Measurements from ENCODE around the gene SLC30A5. TPM values are rescaled to one million over a fixed set of nuclear protein-coding genes. Genes with fewer than 3 reads are reported as not detected.
A peak's percentile ranks its signal among the peaks of the same experiment; 100 is the strongest.
"Not testable (repeated sequence)": the region's sequence is repeated elsewhere in the genome, so short reads cannot be mapped to it uniquely, and the experiment has no call there.

Gene SLC30A5
- total RNA-seq, result 46.4 TPM

GRCh38 chr5:69093771-69094482 lies at the start of gene SLC30A5:
TSS of gene SLC30A5 (plus strand) at chr5:69094014. CDS start at chr5:69094256, 242 bp downstream.
- DNase-seq, result peak; percentile 100

- DNase-seq, result not testable (repeated sequence)
These were observed 48.6 kb upstream of the SLC30A5 start for GRCh38 chr5:69045213-69045612.

- DNase-seq, result no peak
These were observed 47.3 kb upstream of the SLC30A5 start for GRCh38 chr5:69046375-69046957.

- DNase-seq, result peak; percentile 13
These were observed 45.6 kb upstream of the SLC30A5 start for GRCh38 chr5:69048230-69048629.

GRCh38 chr5:69049151-69049550 lies 44.7 kb upstream of the SLC30A5 start:
- no peak for DNase-seq

- DNase-seq, result no peak
These were observed 44.0 kb upstream of the SLC30A5 start for GRCh38 chr5:69049796-69050195.

- no peak for DNase-seq
These were observed 43.6 kb upstream of the SLC30A5 start for GRCh38 chr5:69050214-69050613.

- DNase-seq, result no peak
These were observed 41.6 kb upstream of the SLC30A5 start for GRCh38 chr5:69052181-69052580.

- DNase-seq, result no peak
These were observed 18.9 kb upstream of the SLC30A5 start for GRCh38 chr5:69074664-69075521.

- DNase-seq, result no peak
These were observed 18.2 kb upstream of the SLC30A5 start for GRCh38 chr5:69075522-69076179.

GRCh38 chr5:69078921-69079540 lies 14.8 kb upstream of the SLC30A5 start:
- no peak for DNase-seq

- no peak for DNase-seq
These were observed 14.3 kb upstream of the SLC30A5 start for GRCh38 chr5:69079556-69079955.

- DNase-seq, result no peak
These were observed 10.4 kb upstream of the SLC30A5 start for GRCh38 chr5:69083412-69083811.

- no peak for DNase-seq
These were observed 9.6 kb upstream of the SLC30A5 start for GRCh38 chr5:69084195-69084594.

- no peak for DNase-seq
These were observed 8.9 kb upstream of the SLC30A5 start for GRCh38 chr5:69084903-69085302.

- peak; percentile 4 for DNase-seq
These were observed 7.6 kb upstream of the SLC30A5 start for GRCh38 chr5:69086206-69086605.

GRCh38 chr5:69088006-69088405 lies 5.8 kb upstream of the SLC30A5 start:
- not testable (repeated sequence) for DNase-seq

GRCh38 chr5:69090158-69090557 lies 3.7 kb upstream of the SLC30A5 start:
- no peak for DNase-seq

GRCh38 chr5:69091771-69092170 lies 2.0 kb upstream of the SLC30A5 start:
- DNase-seq, result no peak

- peak; percentile 2 for DNase-seq
These were observed 845 bp upstream of the SLC30A5 start for GRCh38 chr5:69092969-69093368.

GRCh38 chr5:69099302-69099701 lies 5.5 kb downstream of the SLC30A5 start:
- no peak for DNase-seq

- no peak for DNase-seq
These were observed 9.7 kb downstream of the SLC30A5 start for GRCh38 chr5:69103521-69103920.
